HEK293 (cell line): Measurements from ENCODE around the gene AFAP1L2.
A peak's percentile ranks its signal among the peaks of the same experiment; 100 is the strongest.

ENCODE experiments used
- CTCF ChIA-PET: fragments of 350-600 bp; formaldehyde crosslinking; extraction: SDS; loops from one replicate; lab custom pipeline; 2021; ENCODE audit warnings: antibody characterized with exemption; lab: Yijun Ruan, JAX
- POLR2A ChIA-PET: fragments of 300-600 bp; formaldehyde crosslinking; extraction: SDS; loops from one replicate; lab custom pipeline; 2020; ENCODE audit warnings: antibody characterized with exemption, inconsistent platforms; lab: Yijun Ruan, JAX
- H3K27ac ChIP-seq: fragments of 200-500 bp; sonication (Bioruptor generic); 2 replicates; pipeline ENCODE4 v1.5.1; 2014; ENCODE audit warnings: low read depth, low read length, control low read depth, inconsistent platforms; ENCODE audit errors: extremely low read depth
- H3K36me3 ChIP-seq, 2 experiments: fragments of 200-500 bp in 1 of 2; sonication (Bioruptor generic) in 1 of 2; 1 replicate in 1 of 2; 2 replicates in 1 of 2; pipeline ENCODE4 v1.5.1; 2014 to 2017; ENCODE audit warnings: inconsistent platforms in 2 of 2, low read length in 2 of 2; ENCODE audit not compliant: control insufficient read depth in 2 of 2, insufficient read depth in 1 of 2
- H3K4me1 ChIP-seq: fragments of 200-500 bp; sonication (Bioruptor generic); 2 replicates; pipeline ENCODE4 v1.5.1; 2014; ENCODE audit warnings: mild to moderate bottlenecking, low read length, inconsistent platforms; ENCODE audit not compliant: control insufficient read depth, insufficient read depth
- H3K4me3 ChIP-seq: 2 replicates; pipeline ENCODE4 v1.5.1; 2011; ENCODE audit warnings: low read depth, mild to moderate bottlenecking, control low read depth, low read length, moderate library complexity
- H3K9me3 ChIP-seq: fragments of 200-500 bp; sonication (Bioruptor generic); 2 replicates; pipeline ENCODE4 v1.5.1; 2014; ENCODE audit warnings: low read depth, low read length, inconsistent platforms; ENCODE audit not compliant: control insufficient read depth, insufficient read depth
- GLIS1 ChIP-seq: fragments of 450-650 bp; formaldehyde crosslinking; IDR thresholded peaks from 2 replicates; pipeline ENCODE4 v1.5.1; 2016; ENCODE audit warnings: missing biosample characterization, missing genetic modification characterization
- GLIS2 ChIP-seq: fragments of 450-650 bp; formaldehyde crosslinking; IDR thresholded peaks from 2 replicates; pipeline ENCODE4 v1.5.1; 2016; ENCODE audit warnings: missing biosample characterization, missing genetic modification characterization
- INSM2 ChIP-seq: fragments of 450-650 bp; formaldehyde crosslinking; IDR thresholded peaks from 2 replicates; pipeline ENCODE4 v1.5.1; 2016; ENCODE audit warnings: missing biosample characterization, missing genetic modification characterization
- MEIS1 ChIP-seq: sonication (generic); formaldehyde crosslinking; IDR thresholded peaks from 2 replicates; pipeline ENCODE4 v1.8.1; 2022; ENCODE audit warnings: missing genetic modification reagents, mild to moderate bottlenecking, borderline replicate concordance
- TCF7L2 ChIP-seq: IDR thresholded peaks from 2 replicates; pipeline ENCODE4 v1.6.1; 2011; ENCODE audit warnings: low read depth, mild to moderate bottlenecking, inconsistent platforms, low read length, moderate library complexity, borderline replicate concordance
- WT1 ChIP-seq: fragments of 450-650 bp; formaldehyde crosslinking; IDR thresholded peaks from 2 replicates; pipeline ENCODE4 v1.5.1; 2016; ENCODE audit warnings: missing biosample characterization, missing genetic modification characterization
- ZBTB17 ChIP-seq: fragments of 450-650 bp; formaldehyde crosslinking; IDR thresholded peaks from 2 replicates; pipeline ENCODE4 v1.5.1; 2016; ENCODE audit warnings: missing biosample characterization, missing genetic modification characterization
- ZBTB44 ChIP-seq: fragments of 450-650 bp; IDR thresholded peaks from 2 replicates; pipeline ENCODE4 v1.5.1; 2018; ENCODE audit warnings: missing biosample characterization, mild to moderate bottlenecking, missing genetic modification characterization
- ZBTB48 ChIP-seq: fragments of 450-650 bp; formaldehyde crosslinking; IDR thresholded peaks from 2 replicates; pipeline ENCODE4 v1.5.1; 2016; ENCODE audit warnings: missing biosample characterization, missing genetic modification characterization
- ZBTB7A ChIP-seq: fragments of 450-650 bp; formaldehyde crosslinking; IDR thresholded peaks from 2 replicates; pipeline ENCODE4 v1.5.1; 2016; ENCODE audit warnings: low read depth, missing biosample characterization, missing genetic modification characterization
- ZEB2 ChIP-seq: fragments of 450-650 bp; formaldehyde crosslinking; IDR thresholded peaks from 2 replicates; pipeline ENCODE4 v1.5.1; 2016; ENCODE audit warnings: missing biosample characterization, missing genetic modification characterization
- ZNF10 ChIP-seq: fragments of 450-650 bp; formaldehyde crosslinking; IDR thresholded peaks from 2 replicates; pipeline ENCODE4 v1.5.1; 2017; ENCODE audit warnings: missing biosample characterization, missing genetic modification characterization
- ZNF138 ChIP-seq: fragments of 450-650 bp; formaldehyde crosslinking; IDR thresholded peaks from 2 replicates; pipeline ENCODE4 v1.5.1; 2016; ENCODE audit warnings: missing biosample characterization, missing genetic modification characterization, borderline replicate concordance
- ZNF146 ChIP-seq: fragments of 450-650 bp; formaldehyde crosslinking; IDR thresholded peaks from 2 replicates; pipeline ENCODE4 v1.5.1; 2016; ENCODE audit warnings: missing biosample characterization, missing genetic modification characterization
- ZNF18 ChIP-seq: fragments of 450-650 bp; formaldehyde crosslinking; IDR thresholded peaks from 2 replicates; pipeline ENCODE4 v1.5.1; 2016; ENCODE audit warnings: missing biosample characterization, missing genetic modification characterization
- ZNF184 ChIP-seq: fragments of 450-650 bp; IDR thresholded peaks from 2 replicates; pipeline ENCODE4 v1.5.1; 2018; ENCODE audit warnings: missing biosample characterization, mild to moderate bottlenecking, missing genetic modification characterization
- ZNF366 ChIP-seq: fragments of 450-650 bp; formaldehyde crosslinking; conservative IDR thresholded peaks from 2 replicates; pipeline ENCODE4 v1.5.1; 2016; ENCODE audit warnings: missing biosample characterization, missing genetic modification characterization
- ZNF473 ChIP-seq: fragments of 450-650 bp; formaldehyde crosslinking; IDR thresholded peaks from 2 replicates; pipeline ENCODE4 v1.5.1; 2017; ENCODE audit warnings: missing biosample characterization, missing genetic modification characterization
- ZNF48 ChIP-seq: fragments of 450-650 bp; formaldehyde crosslinking; IDR thresholded peaks from 2 replicates; pipeline ENCODE4 v1.5.1; 2016; ENCODE audit warnings: missing biosample characterization, missing genetic modification characterization
- ZNF488 ChIP-seq: fragments of 450-650 bp; formaldehyde crosslinking; IDR thresholded peaks from 2 replicates; pipeline ENCODE4 v1.5.1; 2016; ENCODE audit warnings: missing biosample characterization, missing genetic modification characterization
- ZNF514 ChIP-seq: fragments of 450-650 bp; formaldehyde crosslinking; IDR thresholded peaks from 2 replicates; pipeline ENCODE4 v1.5.1; 2016; ENCODE audit warnings: missing biosample characterization, missing genetic modification characterization
- ZNF521 ChIP-seq: fragments of 450-650 bp; formaldehyde crosslinking; IDR thresholded peaks from 2 replicates; pipeline ENCODE4 v1.5.1; 2017; ENCODE audit warnings: missing biosample characterization, mild to moderate bottlenecking, missing genetic modification characterization
- ZNF529 ChIP-seq: fragments of 450-650 bp; formaldehyde crosslinking; IDR thresholded peaks from 2 replicates; pipeline ENCODE4 v1.5.1; 2017; ENCODE audit warnings: missing genetic modification characterization, missing biosample characterization; ENCODE audit not compliant: insufficient replicate concordance
- ZNF600 ChIP-seq: fragments of 450-650 bp; formaldehyde crosslinking; IDR thresholded peaks from 2 replicates; pipeline ENCODE4 v1.5.1; 2016; ENCODE audit warnings: missing biosample characterization, missing genetic modification characterization
- ZNF645 ChIP-seq: fragments of 450-650 bp; formaldehyde crosslinking; IDR thresholded peaks from 2 replicates; pipeline ENCODE4; 2016; ENCODE audit warnings: missing biosample characterization, missing genetic modification characterization
- ZNF677 ChIP-seq: fragments of 450-650 bp; IDR thresholded peaks from 2 replicates; pipeline ENCODE4 v1.5.0; 2018; ENCODE audit warnings: missing biosample characterization, mild to moderate bottlenecking, missing genetic modification characterization, moderate library complexity
- ZNF76 ChIP-seq: fragments of 450-650 bp; formaldehyde crosslinking; IDR thresholded peaks from 2 replicates; pipeline ENCODE4; 2016; ENCODE audit warnings: low read depth, missing biosample characterization, missing genetic modification characterization, borderline replicate concordance
- ZNF776 ChIP-seq: fragments of 450-650 bp; formaldehyde crosslinking; IDR thresholded peaks from 2 replicates; pipeline ENCODE4 v1.5.0; 2017; ENCODE audit warnings: missing biosample characterization, missing genetic modification characterization, borderline replicate concordance
- ZSCAN30 ChIP-seq: fragments of 450-650 bp; IDR thresholded peaks from 2 replicates; pipeline ENCODE4 v1.5.1; 2018; ENCODE audit warnings: missing biosample characterization, mild to moderate bottlenecking, missing genetic modification characterization, moderate library complexity

The AFAP1L2 gene

GRCh38 chr10:114368057-114368391 is 36.3 kb downstream of the AFAP1L2 start:
- Histone ChIP-seq H3K36me3 (no peaks in the 10 kb centered on the region), H3K4me3 (no peak overlapping the region), H3K9me3 (no peaks in the 10 kb centered on the region), H3K27ac (no peak overlapping the region), H3K4me1 (peaks cover 10% of the 10 kb centered on the region; the same call in 1 of the 2 replicates)
- TF ChIP-seq ZNF600 (tag by site-specific recombination) (no peak), ZNF10 (tag by site-specific recombination) (no peak), ZNF76 (no peak), ZBTB17 (tag by site-specific recombination) (peak; percentile 64), ZNF521 (tag by site-specific recombination) (no peak), ZNF146 (tag by site-specific recombination) (peak; percentile 73)
- CTCF ChIA-PET: interaction anchor here (0.7 kb wide), 1 partner anchor 36 kb away, joined by 3 read pairs; no protein-coding TSS in a partner anchor
- POLR2A ChIA-PET: no interaction called here

GRCh38 chr10:114367351-114368056 is 36.8 kb downstream of the AFAP1L2 start:
- POLR2A ChIA-PET: interaction anchor here (0.7 to 0.9 kb wide), 2 partner anchors 36 to 37 kb away, joined by 3 read pairs; no protein-coding TSS in a partner anchor
- peak overlapping the region; percentile 7; the same call in 1 of the 2 replicates for H3K27ac ChIP-seq
- CTCF ChIA-PET: interaction anchor here (0.7 to 1.7 kb wide), 2 partner anchors 36 to 64 kb away, joined by 3 to 9 read pairs; no protein-coding TSS in a partner anchor
- peaks cover 10% of the 10 kb centered on the region; the same call in 1 of the 2 replicates for H3K4me1 ChIP-seq
- H3K4me3 ChIP-seq: no peak overlapping the region
- H3K36me3 ChIP-seq: no peaks in the 10 kb centered on the region
- H3K9me3 ChIP-seq: no peaks in the 10 kb centered on the region
- no peak for TF ChIP-seq ZNF514
- no peak for TF ChIP-seq TCF7L2
- TF ChIP-seq ZBTB44 (tag by site-specific recombination): peak; percentile 14; the same call in 1 of the 2 replicates
- no peak for TF ChIP-seq ZNF138
- TF ChIP-seq ZNF473 (tag by site-specific recombination): no peak
- no peak for TF ChIP-seq ZBTB7A
- no peak for TF ChIP-seq ZNF48 (tag by site-specific recombination)
- TF ChIP-seq MEIS1 (CRISPR knock-in tag): no peak
- TF ChIP-seq ZNF184: no peak
- no peak for TF ChIP-seq ZNF488 (tag by site-specific recombination)
- TF ChIP-seq ZNF645 (tag by site-specific recombination): no peak
- TF ChIP-seq ZEB2 (tag by site-specific recombination): peak; percentile 45; the same call in 1 of the 2 replicates
- no peak for TF ChIP-seq GLIS1 (tag by site-specific recombination)
- no peak for TF ChIP-seq GLIS2
- 0 out of 2 replicates have a peak, but pooled peaks have one; percentile 14 for TF ChIP-seq ZNF366 (tag by site-specific recombination)
- no peak for TF ChIP-seq ZNF677 (tag by site-specific recombination)
- TF ChIP-seq ZNF18 (tag by site-specific recombination): no peak
- TF ChIP-seq INSM2 (tag by site-specific recombination): no peak
- TF ChIP-seq ZSCAN30: no peak
- no peak for TF ChIP-seq ZNF776 (tag by site-specific recombination)
- TF ChIP-seq ZBTB48: no peak
- TF ChIP-seq ZNF529 (tag by site-specific recombination): no peak
- no peak for TF ChIP-seq WT1
